PC-3 (cell line): ENCODE data around the gene GINS2. TPM values are rescaled to one million over a fixed set of nuclear protein-coding genes. Genes with fewer than 3 reads are reported as not detected.

Experiments
- ATAC-seq: fragments of 200-7000 bp; cut with Tn5 transposase; 2 replicates; pipeline ENCODE4 v1.9.1; 2020; ENCODE audit warnings: mild to moderate bottlenecking, moderate library complexity
- BruUV-seq: library from RNA; stranded (reverse); fragments of 400-500 nt; replicated peaks from 2 replicates; lab custom pipeline; 2021; lab: Mats Ljungman, UMichigan
- CTCF ChIA-PET: fragments of 300-600 bp; sonication (Branson Sonifier 250); formaldehyde crosslinking; loops from one replicate; lab custom pipeline; 2022; ENCODE audit warnings: antibody characterized with exemption; lab: Charles Lee
- POLR2A ChIA-PET: fragments of 300-600 bp; sonication (Branson Sonifier 250); formaldehyde crosslinking; loops from one replicate; lab custom pipeline; 2022; ENCODE audit warnings: antibody characterized with exemption; ENCODE audit not compliant: unreplicated experiment; lab: Charles Lee
- DNase-seq: peaks from one replicate; pipeline ENCODE4 v3.0.0-alpha.2; 2015
- H2AFZ ChIP-seq: fragments of 300-600 bp; sonication (generic); 2 replicates; pipeline ENCODE4 v1.6.0; 2016; ENCODE audit warnings: antibody characterized with exemption, low read length
- H3F3A ChIP-seq: fragments of 300-600 bp; sonication (generic); one replicate; pipeline ENCODE4 v1.6.0; 2017; ENCODE audit warnings: antibody characterized with exemption, low read length, control low read depth, mild to moderate bottlenecking; ENCODE audit not compliant: unreplicated experiment
- H3K27ac ChIP-seq: fragments of 300-600 bp; sonication (generic); 2 replicates; pipeline ENCODE4 v1.5.1; 2016; ENCODE audit warnings: mild to moderate bottlenecking, low read length
- H3K27me3 ChIP-seq: fragments of 300-600 bp; sonication (generic); 2 replicates; pipeline ENCODE4 v1.6.1; 2016; ENCODE audit warnings: low read length, mixed read lengths
- H3K36me3 ChIP-seq: fragments of 300-600 bp; sonication (generic); 2 replicates; pipeline ENCODE4 v1.6.1; 2016; ENCODE audit warnings: low read depth, mixed run types, low read length, mixed read lengths
- H3K4me1 ChIP-seq: fragments of 300-600 bp; sonication (generic); 2 replicates; pipeline ENCODE4 v1.5.1; 2016; ENCODE audit warnings: low read length; ENCODE audit not compliant: insufficient read depth
- H3K4me2 ChIP-seq: fragments of 300-600 bp; sonication (generic); 2 replicates; pipeline ENCODE4 v1.6.0; 2016; ENCODE audit warnings: low read length
- H3K4me3 ChIP-seq: fragments of 300-600 bp; sonication (generic); 2 replicates; pipeline ENCODE4 v1.5.1; 2016; ENCODE audit warnings: mild to moderate bottlenecking, low read length, mixed read lengths
- H3K79me2 ChIP-seq: fragments of 300-600 bp; sonication (generic); 2 replicates; pipeline ENCODE4 v1.6.1; 2017; ENCODE audit warnings: low read length, mixed read lengths
- H3K9ac ChIP-seq: fragments of 300-600 bp; sonication (generic); 2 replicates; pipeline ENCODE4 v1.6.0; 2016; ENCODE audit warnings: mild to moderate bottlenecking, low read length
- H3K9me2 ChIP-seq: fragments of 300-600 bp; sonication (generic); replicated peaks from 2 replicates; pipeline ENCODE4 v1.6.1; 2016; ENCODE audit warnings: mixed run types, low read length, mixed read lengths
- H3K9me3 ChIP-seq: fragments of 300-600 bp; sonication (generic); 2 replicates; pipeline ENCODE4 v1.6.1; 2016; ENCODE audit warnings: low read length, mixed read lengths
- H4K20me1 ChIP-seq: fragments of 300-600 bp; sonication (generic); 2 replicates; pipeline ENCODE4 v1.6.1; 2016; ENCODE audit warnings: low read length, mixed read lengths
- CTCF ChIP-seq: fragments of 300-600 bp; sonication (generic); conservative IDR thresholded peaks from 2 replicates; pipeline ENCODE4 v1.5.1; 2017; ENCODE audit warnings: antibody characterized with exemption, low read depth, mild to moderate bottlenecking, low read length
- EZH2 ChIP-seq: fragments of 300-600 bp; sonication (generic); IDR thresholded peaks from one replicate; pipeline ENCODE4 v1.6.1; 2017; ENCODE audit warnings: antibody characterized with exemption, mild to moderate bottlenecking, low read length; ENCODE audit not compliant: unreplicated experiment
- EZH2phosphoT487 ChIP-seq: fragments of 300-600 bp; sonication (generic); IDR thresholded peaks from 2 replicates; pipeline ENCODE4 v1.6.1; 2018; ENCODE audit warnings: mild to moderate bottlenecking, antibody characterized with exemption, low read length, borderline replicate concordance
- intact Hi-C: fragments of 100-400 bp; cut with micrococcal nuclease; formaldehyde crosslinking; loops from 2 replicates; pipeline ENCODE4 v1.9.0; 2023
- total RNA-seq: library from RNA; depleted of rRNA; stranded (reverse); fragments of >200 nt; gene quantifications from 2 replicates; pipeline ENCODE4 v1.2.3, GENCODE V29; 2014

GINS2 gene
- total RNA-seq, 1 experiment from 2014 or later = 28.7 TPM

DNA sequence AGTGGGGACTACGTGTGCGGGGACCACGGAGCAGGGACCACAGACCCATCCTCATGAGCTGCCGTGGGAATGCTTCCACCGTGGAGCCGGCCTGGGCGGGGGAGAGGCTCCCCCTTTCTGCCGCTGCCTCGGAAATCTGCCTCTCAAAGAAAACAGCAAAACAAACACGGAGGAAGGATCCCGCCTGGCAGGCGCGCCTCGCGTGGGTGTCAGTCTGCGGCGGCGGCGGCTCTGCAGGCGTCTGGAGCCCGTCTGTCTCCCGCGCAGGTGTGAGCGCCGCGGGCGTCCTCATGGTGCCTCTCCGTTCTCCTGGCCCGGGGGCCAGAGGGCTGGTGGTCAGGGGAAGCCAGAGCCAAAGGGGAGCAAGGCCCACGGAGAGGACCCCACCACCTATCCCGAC lies 48.2 kb downstream of the GINS2 start:
- Histone ChIP-seq H3K79me2 (peaks cover 59% of the 10 kb centered on the region), H3K9ac (no peak overlapping the region), H3F3A (no peaks in the 10 kb centered on the region), H3K9me2 (no peaks in the 10 kb centered on the region), H3K4me2 (no peak overlapping the region), H3K36me3 (no peaks in the 10 kb centered on the region), H4K20me1 (peaks cover 3% of the 10 kb centered on the region; the same call in 1 of the 2 replicates), H3K4me1 (peaks cover 14% of the 10 kb centered on the region), H3K9me3 (no peaks in the 10 kb centered on the region), H2AFZ (no peak overlapping the region), H3K27me3 (no peaks in the 10 kb centered on the region), H3K4me3 (no peak overlapping the region), H3K27ac (no peak overlapping the region)
- ChIA-PET CTCF (no interaction called here), POLR2A (no interaction called here)
- ATAC-seq = no peak
- no TSS peak for BruUV-seq
- no peak for DNase-seq
- TF ChIP-seq EZH2phosphoT487 = no peak
- TF ChIP-seq EZH2 = no peak
- no peak for TF ChIP-seq CTCF
- intact Hi-C loops = no loop called here

- Histone ChIP-seq H3K27me3 (no peaks in the 10 kb centered on the region), H3K9me3 (no peaks in the 10 kb centered on the region), H3K36me3 (no peaks in the 10 kb centered on the region), H3K9ac (no peak overlapping the region), H3K79me2 (peaks cover 61% of the 10 kb centered on the region), H3F3A (no peaks in the 10 kb centered on the region), H4K20me1 (0 out of 2 replicates have a peak, but pooled peaks cover 3% of the 10 kb centered on the region), H3K4me2 (no peak overlapping the region), H3K9me2 (no peaks in the 10 kb centered on the region), H3K4me1 (peaks cover 11% of the 10 kb centered on the region), H2AFZ (no peak overlapping the region), H3K27ac (no peak overlapping the region), H3K4me3 (no peak overlapping the region)
- intact Hi-C loops = no loop called here
- POLR2A ChIA-PET = no interaction called here
- ATAC-seq = no peak
- no peak for TF ChIP-seq CTCF
- no peak for TF ChIP-seq EZH2
- no peak for TF ChIP-seq EZH2phosphoT487
- DNase-seq = no peak
- BruUV-seq = no TSS peak
- CTCF ChIA-PET = no interaction called here
Observed at GRCh38 chr16:85640254-85640558, 48.5 kb downstream of the GINS2 start.

DNA sequence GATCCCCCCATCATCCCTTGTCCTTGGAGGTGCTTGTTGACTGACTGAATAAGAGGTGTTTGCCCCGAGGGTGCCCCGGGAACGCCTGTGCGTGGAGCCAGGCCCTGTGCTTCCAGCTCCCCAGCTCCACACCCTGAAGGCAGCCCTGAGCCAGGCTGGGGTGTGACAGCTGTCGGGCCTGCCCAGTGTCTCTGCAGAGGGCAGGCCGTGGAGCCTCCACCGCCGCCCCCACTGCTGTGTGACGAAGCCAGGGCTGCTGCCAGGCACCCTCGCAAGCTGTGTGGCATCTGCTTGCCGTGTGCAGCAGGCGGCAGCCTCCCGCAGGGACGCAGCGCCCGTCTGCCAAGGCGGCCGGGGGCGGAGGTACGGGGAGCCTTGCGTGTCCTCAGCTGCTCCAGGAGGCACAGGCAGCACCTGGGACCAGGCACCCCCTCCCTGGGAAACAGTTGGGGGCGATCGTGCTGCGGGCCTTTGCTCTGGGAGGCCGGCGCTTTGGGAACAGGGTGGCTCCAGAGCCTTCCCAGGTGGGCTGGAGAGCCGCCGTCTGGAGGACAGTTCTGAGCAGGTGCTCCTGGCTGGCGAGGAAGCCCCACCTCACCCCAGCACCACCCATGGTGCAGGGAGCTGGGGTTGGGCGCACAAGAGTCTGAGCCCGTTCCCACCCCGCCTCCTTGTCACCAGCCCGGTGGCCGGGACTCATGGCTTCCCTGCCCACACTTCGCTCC lies 49.1 kb downstream of the GINS2 start:
- Histone ChIP-seq H3K9me2 (no peaks in the 10 kb centered on the region), H3K79me2 (peaks cover 66% of the 10 kb centered on the region), H3F3A (no peaks in the 10 kb centered on the region), H3K9ac (no peak overlapping the region), H3K9me3 (no peaks in the 10 kb centered on the region), H3K4me2 (no peak overlapping the region), H2AFZ (no peak overlapping the region), H4K20me1 (0 out of 2 replicates have a peak, but pooled peaks cover 3% of the 10 kb centered on the region), H3K27me3 (no peaks in the 10 kb centered on the region), H3K4me1 (peaks cover 6% of the 10 kb centered on the region), H3K27ac (no peak overlapping the region), H3K4me3 (no peak overlapping the region), H3K36me3 (no peaks in the 10 kb centered on the region)
- TF ChIP-seq CTCF (no peak), EZH2 (no peak), EZH2phosphoT487 (no peak)
- POLR2A ChIA-PET = no interaction called here
- no TSS peak for BruUV-seq
- intact Hi-C loops = no loop called here
- DNase-seq = no peak
- ATAC-seq = no peak
- CTCF ChIA-PET = no interaction called here
